GM12892 (cell line): ENCODE results near the gene APLF.

Experiments
- POLR2A ChIP-seq: IDR thresholded peaks from 2 replicates; pipeline ENCODE4 v1.6.1; 2011; ENCODE audit warnings: low read depth, low read length, control low read depth
- POLR2AphosphoS5 ChIP-seq: IDR thresholded peaks from 2 replicates; pipeline ENCODE4 v1.6.1; 2011; ENCODE audit warnings: low read depth, low read length, control low read depth

DNA sequence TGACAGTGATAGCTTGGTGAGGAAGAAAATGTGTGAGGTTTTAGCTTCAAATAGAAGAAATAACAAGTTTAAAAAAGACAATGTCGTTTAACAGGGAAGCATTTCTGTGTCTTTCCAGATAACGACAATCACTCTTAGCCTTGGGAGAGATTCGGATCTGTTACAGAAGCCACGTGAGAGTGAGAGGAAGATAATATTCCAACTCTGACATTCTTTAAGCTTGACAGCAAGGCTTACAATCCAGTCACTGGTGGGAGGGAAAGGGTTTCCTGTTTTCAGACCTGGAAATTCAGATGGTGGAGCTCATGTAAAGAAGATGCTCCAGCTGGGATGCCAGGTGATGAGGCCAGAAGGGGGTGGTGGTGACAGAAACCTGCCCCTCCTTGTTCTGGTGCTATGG is 31.1 kb upstream of the APLF start:
- TF ChIP-seq POLR2A, result no peak
- no peak for TF ChIP-seq POLR2AphosphoS5
